22Rv1 (cell line): ENCODE results near the gene OSCP1.

Source experiments
- ZFX ChIP-seq: fragments of 450-650 bp; IDR thresholded peaks from 2 replicates; pipeline ENCODE4 v1.6.1; 2017; ENCODE audit warnings: antibody characterized with exemption, borderline replicate concordance
- TF ChIP-seq, protein P1 (sequence below): fragments of 450-650 bp; IDR thresholded peaks from 2 replicates; pipeline ENCODE4 v1.5.1; 2017; ENCODE audit warnings: mild to moderate bottlenecking

DNA sequence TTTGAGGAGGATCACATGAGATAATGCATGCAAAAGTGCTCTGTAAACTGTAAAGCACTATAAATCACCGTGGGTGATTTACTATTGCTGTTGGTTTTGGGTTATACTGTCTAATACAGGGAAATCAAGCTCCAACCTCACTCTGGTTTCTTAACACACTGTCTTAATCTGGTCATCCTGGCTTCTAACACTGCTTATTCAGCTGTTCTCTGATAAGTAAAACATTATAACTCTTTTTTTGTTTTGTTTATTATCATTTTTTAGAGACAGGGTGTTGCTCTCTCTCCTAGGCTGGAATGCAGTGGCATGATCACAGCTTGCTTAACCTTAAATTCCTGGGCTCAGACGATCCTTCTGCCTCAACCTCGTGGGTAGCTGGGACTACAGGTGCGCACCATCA is 30.7 kb downstream of the OSCP1 start:
- TF ChIP-seq, protein P1, sequence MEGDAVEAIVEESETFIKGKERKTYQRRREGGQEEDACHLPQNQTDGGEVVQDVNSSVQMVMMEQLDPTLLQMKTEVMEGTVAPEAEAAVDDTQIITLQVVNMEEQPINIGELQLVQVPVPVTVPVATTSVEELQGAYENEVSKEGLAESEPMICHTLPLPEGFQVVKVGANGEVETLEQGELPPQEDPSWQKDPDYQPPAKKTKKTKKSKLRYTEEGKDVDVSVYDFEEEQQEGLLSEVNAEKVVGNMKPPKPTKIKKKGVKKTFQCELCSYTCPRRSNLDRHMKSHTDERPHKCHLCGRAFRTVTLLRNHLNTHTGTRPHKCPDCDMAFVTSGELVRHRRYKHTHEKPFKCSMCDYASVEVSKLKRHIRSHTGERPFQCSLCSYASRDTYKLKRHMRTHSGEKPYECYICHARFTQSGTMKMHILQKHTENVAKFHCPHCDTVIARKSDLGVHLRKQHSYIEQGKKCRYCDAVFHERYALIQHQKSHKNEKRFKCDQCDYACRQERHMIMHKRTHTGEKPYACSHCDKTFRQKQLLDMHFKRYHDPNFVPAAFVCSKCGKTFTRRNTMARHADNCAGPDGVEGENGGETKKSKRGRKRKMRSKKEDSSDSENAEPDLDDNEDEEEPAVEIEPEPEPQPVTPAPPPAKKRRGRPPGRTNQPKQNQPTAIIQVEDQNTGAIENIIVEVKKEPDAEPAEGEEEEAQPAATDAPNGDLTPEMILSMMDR, result no peak
- TF ChIP-seq ZFX, result no peak
